Keratinocyte (primary cell): ENCODE results near the gene TP63. TPM values are rescaled to one million over a fixed set of nuclear protein-coding genes. Genes with fewer than 3 reads are reported as not detected.

Experiments
- DNase-seq: peaks from one replicate; pipeline ENCODE4 v3.0.0-alpha.2; 2011; ENCODE audit warnings: low read depth, missing footprints, low spot score
- FAIRE-seq: peaks from 2 replicates; lab custom pipeline; 2011; peaks lifted over from hg19 to GRCh38; lab: Jason Lieb, UNC
- H2AFZ ChIP-seq: 2 replicates; pipeline ENCODE4 v1.6.0; 2012; ENCODE audit warnings: low read length, control low read depth, inconsistent platforms; ENCODE audit not compliant: control insufficient read depth
- H3K27ac ChIP-seq: 2 replicates; pipeline ENCODE4 v1.5.1; 2011; ENCODE audit warnings: low read length; ENCODE audit not compliant: control insufficient read depth, insufficient read depth
- H3K27me3 ChIP-seq: 3 replicates; pipeline ENCODE4 v1.6.0; 2011; ENCODE audit warnings: low read length; ENCODE audit not compliant: control insufficient read depth, insufficient read depth; ENCODE audit errors: extremely low read depth
- H3K36me3 ChIP-seq, 2 experiments: 2 replicates in 1 of 2; 3 replicates in 1 of 2; pipeline ENCODE4 v1.5.1; 2011; ENCODE audit warnings: low read length in 2 of 2, mild to moderate bottlenecking in 1 of 2; ENCODE audit not compliant: control insufficient read depth in 2 of 2, insufficient read depth in 2 of 2; ENCODE audit errors: extremely low read depth in 1 of 2
- H3K4me1 ChIP-seq: 3 replicates; pipeline ENCODE4 v1.5.1; 2011; ENCODE audit warnings: low read length; ENCODE audit not compliant: control insufficient read depth, insufficient read depth; ENCODE audit errors: extremely low read depth
- H3K4me2 ChIP-seq: 3 replicates; pipeline ENCODE4 v1.6.0; 2011; ENCODE audit warnings: low read depth, low read length; ENCODE audit not compliant: control insufficient read depth, insufficient read depth; ENCODE audit errors: extremely low read depth
- H3K4me3 ChIP-seq, 3 experiments: fragments of 200-600 bp in 1 of 3; sonication (generic) in 1 of 3; 2 replicates in 2 of 3; 3 replicates in 1 of 3; pipeline ENCODE4 v1.5.1; 2011 to 2016; ENCODE audit warnings: low read length in 3 of 3, mild to moderate bottlenecking in 3 of 3, control low read depth in 2 of 3, inconsistent platforms in 1 of 3, low read depth in 1 of 3, mixed read lengths in 1 of 3, mixed run types in 1 of 3, moderate library complexity in 1 of 3; ENCODE audit not compliant: control insufficient read depth in 2 of 3, insufficient read depth in 2 of 3; ENCODE audit errors: extremely low read depth in 1 of 3
- H3K79me2 ChIP-seq: 2 replicates; pipeline ENCODE4 v1.6.0; 2012; ENCODE audit warnings: low read length; ENCODE audit not compliant: control insufficient read depth, insufficient read depth
- H3K9ac ChIP-seq: 3 replicates; pipeline ENCODE4 v1.6.0; 2011; ENCODE audit warnings: low read length; ENCODE audit not compliant: control insufficient read depth, insufficient read depth; ENCODE audit errors: extremely low read depth
- H3K9me1 ChIP-seq: 3 replicates; pipeline ENCODE4 v1.6.0; 2011; ENCODE audit warnings: low read length; ENCODE audit not compliant: control insufficient read depth, insufficient read depth; ENCODE audit errors: extremely low read depth
- H3K9me3 ChIP-seq: 2 replicates; pipeline ENCODE4 v1.5.1; 2012; ENCODE audit warnings: low read depth, low read length; ENCODE audit not compliant: control insufficient read depth
- H4K20me1 ChIP-seq: 3 replicates; pipeline ENCODE4 v1.6.0; 2011; ENCODE audit warnings: low read length; ENCODE audit not compliant: control insufficient read depth, insufficient read depth; ENCODE audit errors: extremely low read depth
- CTCF ChIP-seq, 3 experiments: IDR thresholded peaks in 1 of 3; conservative IDR thresholded peaks in 1 of 3; optimal IDR thresholded peaks in 1 of 3; 2 replicates in 2 of 3; 3 replicates in 1 of 3; pipeline versions ENCODE3 to v1.5.1; 2011; ENCODE audit warnings: low read length in 3 of 3, mild to moderate bottlenecking in 3 of 3, moderate library complexity in 2 of 3, control low read depth in 1 of 3, inconsistent platforms in 1 of 3; ENCODE audit not compliant: insufficient read depth in 2 of 3; ENCODE audit errors: extremely low read depth in 1 of 3
- EZH2 ChIP-seq: IDR thresholded peaks from one replicate; pipeline ENCODE4 v1.6.1; 2012; ENCODE audit warnings: inconsistent platforms, mild to moderate bottlenecking, low read length, moderate library complexity
- dilution Hi-C: fragments of 300-500 bp; cut with MboI; formaldehyde crosslinking; loops from one replicate; pipeline ENCODE4 v1.7.0; 2020; ENCODE audit warnings: low sequenced_read_pairs; ENCODE audit not compliant: extremely low pct_ligation_motif_present
- polyA plus RNA-seq, 5 experiments: library from polyadenylated mRNA; depleted of rRNA in 3 of 5; stranded (reverse) in 3 of 5; stranded (forward) in 1 of 5; unstranded in 1 of 5; fragments of >200 nt; gene quantifications; 1 replicate in 1 of 5; 2 replicates in 3 of 5; 3 replicates in 1 of 5; pipeline versions ENCODE4 v1.2.1 to v1.2.3, GENCODE V29; 2011 to 2012; ENCODE audit warnings: missing spikeins in 2 of 5, low read depth in 1 of 5, low replicate concordance in 1 of 5

The TP63 gene
- polyA plus RNA-seq, 1 donor (not counting 4 experiments of a cell fraction or from before 2014, with no cell fraction given): 214 TPM

- H3K79me2 ChIP-seq: no peaks in the 10 kb centered on the region
- no peaks in the 10 kb centered on the region for H3K9me1 ChIP-seq
- peaks cover 16% of the 10 kb centered on the region for H3K4me1 ChIP-seq
- dilution Hi-C loops: no loop called here
- peak; percentile 65 for FAIRE-seq
- H2AFZ ChIP-seq: peak overlapping the region; percentile 71
- H3K36me3 ChIP-seq: no peaks in the 10 kb centered on the region
- no peaks in the 10 kb centered on the region for H3K9me3 ChIP-seq
- H3K27me3 ChIP-seq: no peaks in the 10 kb centered on the region
- H3K9ac ChIP-seq: no peak overlapping the region
- peak overlapping the region; percentile 71 for H3K4me2 ChIP-seq
- no peak overlapping the region for H3K27ac ChIP-seq
- no peak for DNase-seq
- TF ChIP-seq CTCF (optimal IDR thresholded peaks at IDR 0.05 in 1 of 3, IDR thresholded peaks at IDR 0.05 in 1 of 3, conservative IDR thresholded peaks at IDR 0.05 in 1 of 3; ENCODE audit: extremely low read depth in 1 of 3, insufficient read depth in 2 of 3, low read length in 3 of 3) (no peak), EZH2 (no peak)
- H4K20me1 ChIP-seq: no peaks in the 10 kb centered on the region
- no peak overlapping the region for H3K4me3 ChIP-seq
Measured at GRCh38 chr3:189771842-189772450, 140.8 kb downstream of the TP63 start.

GRCh38 chr3:189772584-189772983, 141.4 kb downstream of the TP63 start:
- H3K4me3 ChIP-seq: peak overlapping the region in 1 of 3 experiments; percentile 11
- H3K27me3 ChIP-seq: no peaks in the 10 kb centered on the region
- FAIRE-seq (peak; percentile 61), DNase-seq (no peak)
- H3K4me1 ChIP-seq: peaks cover 16% of the 10 kb centered on the region
- dilution Hi-C loops: no loop called here
- peak overlapping the region; percentile 71 for H2AFZ ChIP-seq
- no peaks in the 10 kb centered on the region for H3K9me1 ChIP-seq
- no peak overlapping the region for H3K27ac ChIP-seq
- peak overlapping the region; percentile 71 for H3K4me2 ChIP-seq
- H4K20me1 ChIP-seq: no peaks in the 10 kb centered on the region
- no peak overlapping the region for H3K9ac ChIP-seq
- no peaks in the 10 kb centered on the region for H3K79me2 ChIP-seq
- no peaks in the 10 kb centered on the region for H3K36me3 ChIP-seq
- TF ChIP-seq EZH2 (no peak), CTCF (optimal IDR thresholded peaks at IDR 0.05 in 1 of 3, IDR thresholded peaks at IDR 0.05 in 1 of 3, conservative IDR thresholded peaks at IDR 0.05 in 1 of 3; ENCODE audit: extremely low read depth in 1 of 3, insufficient read depth in 2 of 3, low read length in 3 of 3) (no peak)
- no peaks in the 10 kb centered on the region for H3K9me3 ChIP-seq
